ENCODE results near the gene KRTCAP2.

GRCh38 chr1:155139895-155140629 is 33.0 kb downstream of the KRTCAP2 start, which contains the start of gene DPM3:
- TF ChIP-seq, protein P1, sequence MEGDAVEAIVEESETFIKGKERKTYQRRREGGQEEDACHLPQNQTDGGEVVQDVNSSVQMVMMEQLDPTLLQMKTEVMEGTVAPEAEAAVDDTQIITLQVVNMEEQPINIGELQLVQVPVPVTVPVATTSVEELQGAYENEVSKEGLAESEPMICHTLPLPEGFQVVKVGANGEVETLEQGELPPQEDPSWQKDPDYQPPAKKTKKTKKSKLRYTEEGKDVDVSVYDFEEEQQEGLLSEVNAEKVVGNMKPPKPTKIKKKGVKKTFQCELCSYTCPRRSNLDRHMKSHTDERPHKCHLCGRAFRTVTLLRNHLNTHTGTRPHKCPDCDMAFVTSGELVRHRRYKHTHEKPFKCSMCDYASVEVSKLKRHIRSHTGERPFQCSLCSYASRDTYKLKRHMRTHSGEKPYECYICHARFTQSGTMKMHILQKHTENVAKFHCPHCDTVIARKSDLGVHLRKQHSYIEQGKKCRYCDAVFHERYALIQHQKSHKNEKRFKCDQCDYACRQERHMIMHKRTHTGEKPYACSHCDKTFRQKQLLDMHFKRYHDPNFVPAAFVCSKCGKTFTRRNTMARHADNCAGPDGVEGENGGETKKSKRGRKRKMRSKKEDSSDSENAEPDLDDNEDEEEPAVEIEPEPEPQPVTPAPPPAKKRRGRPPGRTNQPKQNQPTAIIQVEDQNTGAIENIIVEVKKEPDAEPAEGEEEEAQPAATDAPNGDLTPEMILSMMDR (IDR thresholded peaks at IDR 0.05) = no peak
- TF ChIP-seq EP300 (IDR thresholded peaks at IDR 0.05) = no peak
